ENCODE results near the gene ANKRD23.

GRCh38 chr2:96866586-96866985, 22.8 kb upstream of the ANKRD23 start:
- TF ChIP-seq ARNT (IDR thresholded peaks at IDR 0.05) = no peak
- no peak for TF ChIP-seq ZNF384 (IDR thresholded peaks at IDR 0.05)
- TF ChIP-seq BHLHE40 (IDR thresholded peaks at IDR 0.05; ENCODE audit: borderline replicate concordance) = no peak
- no peak for TF ChIP-seq FOXK2 (IDR thresholded peaks at IDR 0.05)
- no peak for TF ChIP-seq L3MBTL2 (conservative IDR thresholded peaks at IDR 0.05)
- no peak for TF ChIP-seq ELF4 (IDR thresholded peaks at IDR 0.05)
- no peak for TF ChIP-seq CTBP1 (IDR thresholded peaks at IDR 0.05; ENCODE audit: borderline replicate concordance)
- TF ChIP-seq FOXA1 (IDR thresholded peaks at IDR 0.05) = no peak
- no peak for TF ChIP-seq FOXM1 (IDR thresholded peaks at IDR 0.05; ENCODE audit: borderline replicate concordance)
- TF ChIP-seq LEF1 (IDR thresholded peaks at IDR 0.05; ENCODE audit: borderline replicate concordance) = no peak

Data from HEK293T (cell line).